ENCODE measurements around the gene MLPH. TPM values are rescaled to one million over a fixed set of nuclear protein-coding genes. Genes with fewer than 3 reads are reported as not detected.

Gene MLPH
- total and polyA plus RNA-seq, 2 donors (not counting 1 experiment from before 2014, with no cell fraction given), result not detected

GRCh38 chr2:237475704-237476141, 11.3 kb upstream of the MLPH start:
- Histone ChIP-seq H3K4me1 (ENCODE audit: control insufficient read depth in 2 of 2, insufficient read depth in 2 of 2, low read length in 2 of 2) (peaks cover 11 to 15% of the 10 kb centered on the region in 2 donors), H3K9me3 (ENCODE audit: control extremely low read depth in 1 of 3, control insufficient read depth in 2 of 3, insufficient read depth in 1 of 3, low read length in 2 of 3) (no peaks in the 10 kb centered on the region), H3K27ac (ENCODE audit: low read length in 2 of 2) (peak overlapping the region in 1 of 2 donors; percentile 80), H3K9ac (ENCODE audit: low read length) (peak overlapping the region; percentile 94), H3K27me3 (replicated peaks in 1 of 4; ENCODE audit: control extremely low read depth in 1 of 4, control insufficient read depth in 3 of 4, insufficient read depth in 4 of 4, low read length in 3 of 4) (peaks cover 0 to 26% (median 15%) of the 10 kb centered on the region in 4 experiments), H3K4me3 (ENCODE audit: control extremely low read depth in 1 of 5, extremely low read depth in 1 of 5, insufficient read depth in 1 of 5, low read depth in 2 of 5, low read length in 4 of 5) (peak overlapping the region in 4 of 5 experiments; percentile 60 to 91 (median 77)), H4K20me1 (ENCODE audit: control insufficient read depth, insufficient read depth, low read length, poor library complexity, severe bottlenecking) (no peaks in the 10 kb centered on the region), H3K4me2 (replicated peaks; ENCODE audit: low read depth, low read length, poor library complexity, severe bottlenecking) (peak overlapping the region; percentile 92), H2AFZ (ENCODE audit: insufficient read depth, low read depth, low read length, poor library complexity, severe bottlenecking) (peak overlapping the region; percentile 91), H3K36me3 (replicated peaks in 1 of 2; ENCODE audit: control extremely low read depth in 1 of 2, control insufficient read depth in 1 of 2, extremely low read depth in 1 of 2, insufficient read depth in 2 of 2, low read length in 1 of 2) (no peaks in the 10 kb centered on the region), H3K79me2 (ENCODE audit: control insufficient read depth, insufficient read depth, low read length) (no peaks in the 10 kb centered on the region)
- 20% methylated on average over 14 of the region's 17 CpGs for WGBS (ENCODE audit: insufficient coverage)
- ChIA-PET POLR2A (interaction anchor here (1.1 to 1.7 kb wide), 2 partner anchors 127 to 390 kb away, joined by 3 to 4 read pairs; partner anchors contain the start of gene COPS8), CTCF (interaction anchor here (0.7 to 2.1 kb wide), 8 partner anchors 26 to 625 kb away, joined by 3 to 10 read pairs (median 5); partner anchors contain the start of genes COPS8 and ESPNL)
- no peak for TF ChIP-seq EZH2 (IDR thresholded peaks at IDR 0.05; ENCODE audit: borderline replicate concordance, insufficient read depth, low read depth, low read length, poor library complexity, severe bottlenecking)
- TF ChIP-seq CTCF (IDR thresholded peaks at IDR 0.05), result peak; percentile 47
- Mint-ChIP-seq H3K4me3 (peak overlapping the region; percentile 83), H3K4me1 (peaks cover 11% of the 10 kb centered on the region), H3K9me3 (ENCODE audit: insufficient read depth) (no peaks in the 10 kb centered on the region), H3K27ac (peak overlapping the region; percentile 82), H3K27me3 (peaks cover 33% of the 10 kb centered on the region)
- intact Hi-C loops (cut with micrococcal nuclease), result loop anchor here (1.0 to 5.0 kb wide), 6 partner anchors 54 to 1133 kb away; partner anchors contain the start of gene COPS8
- DNase-seq, result no peak
- ATAC-seq (ENCODE audit: low read depth), result no peak

DNA sequence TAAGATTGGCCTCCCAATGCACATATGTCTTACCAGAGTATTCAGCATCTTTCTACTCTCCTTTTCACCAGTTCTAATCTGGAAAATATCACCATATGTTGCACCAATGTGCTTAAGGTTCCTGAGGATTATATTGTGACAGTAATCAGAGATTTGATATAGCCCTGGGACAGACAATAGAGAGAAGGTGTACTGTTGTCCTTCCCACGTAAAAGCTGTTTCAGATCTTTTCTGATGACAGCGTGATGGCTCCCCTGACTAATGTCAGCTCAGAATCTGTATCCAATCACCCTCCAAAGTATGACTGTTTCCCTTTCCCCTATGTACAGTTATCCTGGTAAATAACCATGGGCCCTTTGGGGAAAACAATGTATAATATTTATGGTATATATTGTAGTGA, 9.0 kb upstream of the MLPH start:
- no peak for ATAC-seq (ENCODE audit: low read depth)
- ChIA-PET CTCF (no interaction called here), POLR2A (no interaction called here)
- Histone ChIP-seq H3K9me3 (ENCODE audit: control extremely low read depth in 1 of 3, control insufficient read depth in 2 of 3, insufficient read depth in 1 of 3, low read length in 2 of 3) (no peaks in the 10 kb centered on the region), H3K27ac (ENCODE audit: low read length in 2 of 2) (no peak overlapping the region), H2AFZ (ENCODE audit: insufficient read depth, low read depth, low read length, poor library complexity, severe bottlenecking) (no peak overlapping the region), H3K9ac (ENCODE audit: low read length) (no peak overlapping the region), H3K27me3 (replicated peaks in 1 of 4; ENCODE audit: control extremely low read depth in 1 of 4, control insufficient read depth in 3 of 4, insufficient read depth in 4 of 4, low read length in 3 of 4) (peaks cover 0 to 38% (median 18%) of the 10 kb centered on the region in 4 experiments), H3K4me3 (ENCODE audit: control extremely low read depth in 1 of 5, extremely low read depth in 1 of 5, insufficient read depth in 1 of 5, low read depth in 2 of 5, low read length in 4 of 5) (no peak overlapping the region), H3K4me2 (replicated peaks; ENCODE audit: low read depth, low read length, poor library complexity, severe bottlenecking) (no peak overlapping the region), H3K79me2 (ENCODE audit: control insufficient read depth, insufficient read depth, low read length) (no peaks in the 10 kb centered on the region), H4K20me1 (ENCODE audit: control insufficient read depth, insufficient read depth, low read length, poor library complexity, severe bottlenecking) (no peaks in the 10 kb centered on the region), H3K36me3 (replicated peaks in 1 of 2; ENCODE audit: control extremely low read depth in 1 of 2, control insufficient read depth in 1 of 2, extremely low read depth in 1 of 2, insufficient read depth in 2 of 2, low read length in 1 of 2) (no peaks in the 10 kb centered on the region), H3K4me1 (ENCODE audit: control insufficient read depth in 2 of 2, insufficient read depth in 2 of 2, low read length in 2 of 2) (peaks cover 11 to 15% of the 10 kb centered on the region in 2 donors)
- WGBS (ENCODE audit: insufficient coverage), result no CpG with 5 or more reads among the region's 2 CpGs
- Mint-ChIP-seq H3K27me3 (peaks cover 49% of the 10 kb centered on the region), H3K4me1 (peaks cover 11% of the 10 kb centered on the region), H3K4me3 (no peak overlapping the region), H3K27ac (no peak overlapping the region), H3K9me3 (ENCODE audit: insufficient read depth) (no peaks in the 10 kb centered on the region)
- intact Hi-C loops (cut with micrococcal nuclease), result loop anchor here (5.0 kb wide), 1 partner anchor 1136 kb away; no protein-coding TSS in a partner anchor
- TF ChIP-seq CTCF (IDR thresholded peaks at IDR 0.05), result no peak
- no peak for TF ChIP-seq EZH2 (IDR thresholded peaks at IDR 0.05; ENCODE audit: borderline replicate concordance, insufficient read depth, low read depth, low read length, poor library complexity, severe bottlenecking)
- DNase-seq, result no peak

Data from B cell (primary cell).